Activated naive CD8-positive, alpha-beta T cell treated with anti-CD3 and anti-CD28 coated beads, Interleukin-2, amount 50 U/mL, for 16 hours (primary cell): ENCODE data around the gene SLC35F3.
"Not testable (repeated sequence)": the region's sequence is repeated elsewhere in the genome, so short reads cannot be mapped to it uniquely, and the experiment has no call there.

Experiments
- DNase-seq: peaks from one replicate; pipeline ENCODE4 v3.0.0-alpha.2; 2020; ENCODE audit warnings: low read depth, low spot score

The SLC35F3 gene

DNA sequence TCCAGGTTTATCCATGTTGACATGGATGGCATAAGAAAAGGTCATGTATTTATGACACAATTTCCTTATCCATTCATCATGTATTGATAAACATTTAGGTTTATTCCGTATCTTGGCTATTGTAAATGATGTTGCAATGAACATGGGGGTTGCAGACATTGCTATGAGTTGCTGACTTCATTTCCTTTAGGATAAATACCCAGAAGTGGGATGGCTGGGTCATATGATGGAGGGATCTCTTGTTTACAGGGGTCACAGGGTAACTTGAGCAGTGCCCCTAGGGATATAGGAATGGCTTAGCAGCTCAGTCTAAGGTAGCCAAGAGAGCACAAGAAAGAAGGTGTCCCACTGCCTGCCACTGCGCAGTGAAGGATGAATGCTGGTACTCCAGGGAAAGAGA, 239.2 kb downstream of the SLC35F3 start:
- DNase-seq, result no peak

DNA sequence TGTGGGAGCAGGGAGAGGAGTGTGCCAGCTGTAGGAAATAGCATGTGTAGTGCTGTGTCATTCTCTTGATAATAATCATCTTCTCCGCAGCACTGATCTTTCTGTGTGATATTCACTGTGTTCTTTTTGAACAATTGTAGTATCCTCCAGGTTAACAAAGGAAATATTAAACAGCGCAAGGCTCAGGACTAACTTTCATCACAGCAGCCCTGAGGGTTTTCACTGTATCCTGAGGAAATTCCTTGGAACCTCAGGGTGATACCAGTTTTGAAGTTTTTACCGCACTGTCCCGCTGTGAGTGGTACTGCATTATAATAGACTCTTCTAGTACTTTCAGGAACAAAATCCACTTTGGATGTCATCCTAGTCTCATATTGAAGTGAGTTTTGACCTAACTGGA, 240.4 kb downstream of the SLC35F3 start:
- DNase-seq, result no peak

DNA sequence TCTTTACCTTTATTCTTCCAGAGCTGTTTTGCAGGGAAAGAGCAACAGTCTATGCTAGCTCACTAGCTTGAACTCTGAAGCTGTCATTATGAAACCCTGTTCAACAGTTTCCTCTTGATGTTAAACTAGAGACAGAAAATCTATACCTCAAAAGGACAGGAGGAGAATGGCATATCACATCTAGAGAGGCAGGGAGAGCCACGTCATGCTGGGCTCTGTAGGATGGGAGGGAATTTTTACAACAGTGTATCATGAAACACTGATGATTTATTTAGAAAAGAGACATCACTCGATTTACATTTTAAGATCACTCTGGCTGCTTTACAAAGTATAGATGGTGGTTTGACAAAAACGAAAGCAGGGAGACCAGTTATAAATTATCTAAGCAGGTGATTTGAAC, 243.9 kb downstream of the SLC35F3 start:
- no peak for DNase-seq

DNA sequence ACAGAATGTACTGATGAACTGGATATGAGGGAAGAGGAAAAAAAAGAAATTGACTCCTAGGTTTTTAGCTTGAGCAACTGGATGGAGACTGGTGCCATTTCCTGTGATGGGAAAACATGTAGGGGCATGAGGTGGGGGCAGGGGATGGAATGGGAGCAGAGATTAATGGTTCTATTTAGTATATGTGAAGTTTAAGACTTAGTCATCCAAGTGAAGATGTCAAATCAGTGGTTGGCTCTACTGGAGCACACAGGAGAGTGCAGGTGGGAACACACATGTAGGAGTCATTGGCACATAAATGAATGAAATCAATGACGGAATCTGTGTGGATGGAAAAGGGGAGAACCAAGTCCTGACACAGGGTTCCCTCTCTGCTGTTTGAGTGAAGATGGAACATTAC, 244.3 kb downstream of the SLC35F3 start:
- DNase-seq, result no peak

DNA sequence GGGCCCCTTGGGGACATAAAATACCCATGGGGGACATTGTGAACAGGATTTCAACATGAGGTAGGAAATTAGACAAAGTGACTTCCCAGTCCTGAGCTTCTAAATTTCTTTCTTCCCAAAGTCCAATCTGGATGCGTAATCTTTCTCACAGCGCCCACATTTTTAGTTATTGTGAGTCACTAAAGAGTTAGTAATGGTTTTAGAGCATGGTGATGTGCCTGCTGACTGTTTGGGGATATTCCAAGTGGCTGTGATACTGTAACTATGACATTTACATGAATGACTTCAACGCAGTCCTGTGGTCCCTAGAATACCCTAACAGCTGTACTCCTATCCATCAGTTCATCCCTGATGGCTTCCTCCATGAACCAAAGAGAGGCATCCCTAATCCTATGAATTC, 244.7 kb downstream of the SLC35F3 start:
- DNase-seq, result no peak

DNA sequence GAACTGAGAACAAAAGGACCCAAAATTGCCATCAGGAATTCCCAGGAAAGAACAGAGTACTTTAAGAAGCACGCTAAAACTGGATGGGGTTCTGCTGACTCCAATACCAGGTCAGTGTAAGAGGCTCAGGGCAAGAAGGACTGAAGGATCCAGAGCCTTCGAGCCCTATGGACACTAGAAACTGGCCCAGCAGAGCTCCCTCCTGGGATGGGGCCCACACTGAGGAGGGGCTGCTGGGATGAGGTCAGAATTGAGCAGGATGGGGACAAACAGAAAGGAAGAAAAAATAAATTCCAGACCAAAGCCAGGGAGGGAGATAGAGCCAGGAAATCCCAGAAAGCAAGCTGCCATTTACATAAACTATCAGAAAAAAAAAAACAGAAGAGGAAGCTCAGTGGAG, 246.4 kb downstream of the SLC35F3 start:
- DNase-seq, result no peak

DNA sequence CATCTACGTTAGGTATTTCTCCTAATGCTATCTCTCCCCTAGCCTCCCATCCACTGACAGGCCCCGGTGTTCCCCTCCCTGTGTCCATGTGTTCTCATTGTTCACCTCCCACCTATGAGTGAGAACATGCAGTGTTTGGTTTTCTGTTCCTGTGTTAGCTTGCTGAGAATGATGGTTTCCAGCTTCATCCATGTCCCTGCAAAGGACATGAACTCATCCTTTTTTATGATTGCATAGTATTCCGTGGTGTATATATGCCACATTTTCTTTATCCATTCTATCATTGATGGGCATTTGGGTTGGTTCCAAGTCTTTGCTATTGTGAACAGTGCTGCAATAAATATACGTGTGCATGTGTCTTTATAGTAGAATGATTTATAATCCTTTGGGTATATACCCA, 247.9 kb downstream of the SLC35F3 start:
- DNase-seq, result not testable (repeated sequence)

DNA sequence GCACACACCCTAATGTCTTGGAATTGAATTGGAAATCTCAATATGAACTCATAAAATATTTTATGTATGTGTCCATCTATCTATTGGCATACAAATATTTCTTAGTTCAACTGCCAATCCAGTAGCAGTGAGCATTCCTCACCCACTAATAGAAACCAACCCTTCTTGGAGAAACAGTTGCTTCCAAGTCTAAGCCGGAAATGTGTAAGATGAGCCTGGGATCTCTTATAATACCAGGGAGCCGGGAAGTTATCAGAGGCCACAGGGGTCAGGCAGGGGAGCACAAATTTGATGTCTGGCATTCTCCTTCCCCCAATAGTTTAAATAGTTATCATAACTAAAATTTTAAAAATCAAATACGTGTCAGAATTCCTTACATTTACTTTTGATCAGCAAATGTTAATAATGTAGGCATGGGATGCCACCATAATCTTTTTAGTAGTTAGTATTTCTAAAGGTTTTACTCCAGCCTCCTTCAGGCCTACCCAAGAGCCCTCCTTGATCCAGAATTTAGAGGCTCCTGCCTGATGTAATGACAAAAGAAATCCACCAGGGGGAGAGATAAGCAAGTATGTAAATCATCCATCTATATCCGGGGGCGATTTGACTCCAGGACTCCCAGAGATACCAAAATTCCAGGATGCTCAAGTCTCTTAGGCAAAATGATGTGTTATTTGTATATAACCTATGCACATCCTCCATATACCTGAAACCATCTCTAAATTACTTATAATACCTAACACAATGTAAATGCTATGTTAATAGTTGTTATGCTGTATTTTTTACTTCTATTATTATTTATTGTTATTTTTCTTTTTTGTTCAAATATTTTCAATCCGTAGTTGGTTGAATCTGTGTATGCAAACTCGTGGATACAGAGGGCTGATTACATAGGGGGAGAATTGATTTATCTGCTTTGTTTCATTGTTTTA, 250.1 kb downstream of the SLC35F3 start:
- DNase-seq, result no peak

DNA sequence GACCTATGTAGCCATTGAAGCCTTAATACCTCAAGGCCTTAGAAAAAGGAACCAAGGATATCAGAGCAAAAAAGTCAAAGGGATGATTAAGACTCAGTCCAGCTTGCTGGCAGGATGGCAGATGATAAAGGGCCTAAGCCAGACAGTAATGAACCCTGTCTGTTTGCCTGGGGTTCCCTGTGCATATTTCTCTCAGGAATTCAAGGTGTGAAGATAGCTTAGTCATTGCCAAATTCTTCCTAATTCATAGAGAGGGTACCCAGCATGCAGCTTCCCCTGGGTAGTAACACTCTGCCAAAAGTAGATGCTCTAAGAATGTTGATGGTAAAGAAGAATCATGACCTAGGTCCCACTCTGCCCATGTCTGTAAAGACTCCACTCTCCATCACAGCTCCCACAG, 258.2 kb downstream of the SLC35F3 start:
- DNase-seq, result no peak

DNA sequence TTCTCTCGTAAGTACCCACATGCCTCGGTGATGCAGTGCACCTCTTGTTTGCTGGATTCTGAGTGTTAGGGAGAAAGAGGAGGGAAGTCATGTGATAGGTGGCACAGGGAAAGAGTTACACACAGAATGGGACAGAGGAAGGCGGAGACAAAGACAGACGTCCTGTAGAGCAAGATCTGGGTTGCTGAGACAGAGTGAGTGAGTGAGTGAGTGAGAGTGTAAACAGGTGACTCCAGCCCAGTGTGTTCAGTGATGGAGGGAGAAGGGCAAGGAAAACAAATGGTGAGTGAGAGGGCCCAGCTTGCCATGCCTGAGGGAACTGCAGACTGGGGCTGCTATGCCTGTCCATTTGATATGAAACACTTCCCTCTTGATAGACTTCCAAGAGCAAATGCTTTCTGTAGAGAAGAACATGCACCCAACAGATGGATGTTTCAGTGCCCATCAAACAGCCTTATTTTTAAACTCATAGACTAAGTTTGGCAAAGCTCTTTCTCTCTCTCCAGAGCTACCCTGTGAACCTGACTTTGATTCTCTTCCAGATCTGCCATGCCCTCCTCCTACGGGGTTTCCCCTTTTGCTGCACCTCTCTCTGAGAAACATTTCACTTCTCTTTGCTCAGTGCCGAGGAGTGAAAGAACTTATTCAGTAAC, 258.9 kb downstream of the SLC35F3 start:
- no peak for DNase-seq

DNA sequence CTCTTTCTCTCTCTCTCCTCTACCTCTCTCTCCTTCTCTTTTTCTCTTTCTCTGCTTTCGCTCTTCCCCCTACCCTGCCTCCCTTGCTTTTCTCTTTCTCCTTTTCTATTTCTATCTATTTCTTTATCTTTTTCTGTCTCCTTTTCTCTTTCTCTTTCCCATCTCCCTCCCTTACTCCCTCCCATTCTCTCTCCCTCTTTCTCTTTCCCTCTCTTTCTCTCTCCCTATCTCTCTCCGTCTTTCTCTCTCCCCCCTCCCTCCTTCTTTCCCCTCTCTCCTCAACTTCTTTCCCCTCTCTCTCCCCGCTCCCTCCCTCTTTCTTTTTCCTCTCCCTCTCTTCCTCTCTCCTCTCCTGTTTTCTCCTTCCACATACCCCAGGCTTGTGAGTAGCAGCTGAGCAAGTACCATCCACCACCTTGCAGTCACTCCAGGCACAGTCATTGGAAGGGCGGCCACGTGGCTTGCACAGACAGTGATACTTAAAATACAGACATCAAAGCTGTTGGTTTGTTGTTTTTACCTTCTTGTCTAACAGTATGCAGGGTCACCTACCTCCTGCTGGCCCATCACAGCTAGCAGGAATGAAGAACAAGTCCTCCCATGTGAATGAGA, 259.7 kb downstream of the SLC35F3 start:
- no peak for DNase-seq

DNA sequence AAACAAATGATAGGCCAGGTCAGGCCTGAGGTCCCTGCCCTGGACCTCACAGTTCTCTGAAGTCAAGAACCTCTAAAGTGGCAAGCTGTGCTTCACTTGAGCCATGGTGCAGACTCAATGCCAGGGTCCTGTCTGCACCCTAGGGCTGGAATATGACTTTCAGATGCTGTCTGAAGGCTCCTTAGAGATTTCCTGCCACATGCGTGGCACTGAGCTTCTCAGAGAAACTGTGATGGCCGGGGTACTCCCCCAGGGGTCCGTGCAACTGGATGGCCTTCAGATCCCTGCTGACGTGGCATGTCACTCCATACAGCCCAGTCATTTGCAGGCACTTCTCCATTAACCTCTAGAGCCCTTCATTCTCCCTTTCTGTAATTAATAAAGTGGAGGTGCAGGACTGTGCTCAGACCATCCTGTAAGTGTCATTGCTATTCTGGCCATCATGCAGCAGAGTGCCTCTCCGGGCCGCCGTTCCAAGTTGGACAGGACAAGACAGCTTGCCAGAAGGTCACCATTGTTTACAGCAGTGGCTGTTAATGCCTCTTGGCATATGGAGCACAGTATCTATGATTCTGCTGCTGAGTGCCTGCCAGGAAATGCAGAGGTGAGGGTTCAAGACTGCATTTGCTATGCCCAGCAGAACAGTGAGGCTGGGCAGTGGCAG, 263.7 kb downstream of the SLC35F3 start:
- DNase-seq, result no peak

DNA sequence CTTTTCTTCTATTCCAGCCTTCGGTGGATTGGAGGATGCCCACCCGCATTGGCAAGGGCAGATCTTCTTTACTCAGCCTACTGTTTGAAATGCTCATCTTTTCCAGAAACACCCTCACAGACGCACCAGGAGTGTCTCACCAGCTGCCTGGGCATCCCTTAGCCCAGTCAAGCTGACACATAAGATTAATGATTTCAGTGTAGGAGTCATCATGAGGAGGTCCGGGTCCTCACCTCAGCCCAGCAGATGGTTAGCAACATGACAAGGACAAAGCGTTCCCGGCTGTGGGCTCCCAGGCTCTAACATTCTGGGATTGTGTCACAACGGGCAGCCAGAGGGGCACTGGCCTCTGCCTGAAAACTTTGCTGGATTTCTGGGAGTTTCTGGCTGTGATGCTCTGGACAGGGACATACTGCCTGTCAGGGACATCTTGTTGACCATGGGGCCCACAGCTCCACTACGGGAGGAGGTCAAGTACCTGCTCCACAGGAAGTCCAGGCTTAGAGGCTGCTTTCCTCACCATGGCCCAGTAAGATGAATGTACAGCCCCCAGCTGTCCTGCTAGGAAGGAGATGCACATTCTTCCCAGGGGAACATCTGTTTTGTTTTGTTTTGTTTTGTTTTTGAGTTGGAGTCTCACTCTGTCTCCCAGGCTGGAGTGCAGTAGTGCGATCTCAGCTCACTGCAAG, 264.8 kb downstream of the SLC35F3 start:
- DNase-seq, result no peak

DNA sequence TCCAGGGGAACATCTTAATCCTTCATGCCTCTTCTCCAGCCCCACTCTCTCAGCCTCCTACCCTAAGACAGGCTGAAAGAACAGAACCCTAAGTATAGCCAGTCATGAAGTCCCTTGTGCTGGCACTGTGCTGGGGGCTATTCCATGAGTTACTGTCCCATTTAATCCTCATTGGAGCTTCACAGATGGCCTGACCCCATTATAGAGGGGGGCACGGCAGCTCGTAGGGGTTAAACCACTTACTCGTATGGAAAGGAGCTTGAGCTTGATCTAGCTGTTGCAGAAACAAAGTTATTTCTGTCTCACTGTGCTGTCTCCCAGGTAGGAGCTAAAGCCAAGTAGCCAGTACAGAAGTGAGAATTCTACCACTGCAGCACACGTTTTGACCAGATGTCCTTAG, 265.6 kb downstream of the SLC35F3 start:
- DNase-seq, result no peak

DNA sequence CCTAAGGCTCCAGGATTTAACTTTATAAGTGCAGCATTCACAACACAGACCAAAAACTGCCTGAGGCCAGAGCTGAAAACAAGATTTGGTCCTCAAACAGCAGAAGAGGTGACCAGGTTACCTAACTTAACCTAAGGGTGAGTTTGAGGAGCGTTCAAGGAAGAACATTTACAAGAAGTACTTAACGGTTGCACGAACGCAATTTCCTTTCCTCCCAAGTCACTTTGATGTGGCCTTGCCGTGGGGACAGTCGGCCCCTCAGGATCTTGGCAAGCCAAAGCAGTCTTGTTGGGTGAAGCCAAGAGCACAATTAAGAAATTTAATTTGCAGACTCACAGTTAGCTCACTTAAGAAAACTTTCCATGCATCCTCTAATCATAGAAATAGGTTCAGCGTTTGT, 266.1 kb downstream of the SLC35F3 start:
- no peak for DNase-seq

DNA sequence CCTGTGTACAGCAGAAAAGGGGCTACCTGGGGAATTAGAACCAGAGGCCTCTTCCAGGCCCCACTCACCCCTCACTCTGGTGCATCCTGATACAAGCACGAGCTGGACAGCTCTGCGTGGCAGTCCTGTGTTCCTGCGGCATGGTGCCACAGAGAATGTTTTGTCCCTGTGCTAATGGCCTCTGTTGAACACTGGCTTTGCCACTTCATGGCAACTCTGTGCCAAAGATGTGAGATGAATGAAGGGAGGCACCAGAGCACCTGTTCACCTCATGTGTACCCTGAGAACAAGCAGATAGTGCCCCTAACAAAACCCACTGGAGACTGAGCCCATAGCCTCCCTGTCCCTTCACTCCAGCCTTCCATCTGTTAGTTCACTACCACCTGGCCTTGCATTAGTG, 269.5 kb downstream of the SLC35F3 start:
- no peak for DNase-seq

DNA sequence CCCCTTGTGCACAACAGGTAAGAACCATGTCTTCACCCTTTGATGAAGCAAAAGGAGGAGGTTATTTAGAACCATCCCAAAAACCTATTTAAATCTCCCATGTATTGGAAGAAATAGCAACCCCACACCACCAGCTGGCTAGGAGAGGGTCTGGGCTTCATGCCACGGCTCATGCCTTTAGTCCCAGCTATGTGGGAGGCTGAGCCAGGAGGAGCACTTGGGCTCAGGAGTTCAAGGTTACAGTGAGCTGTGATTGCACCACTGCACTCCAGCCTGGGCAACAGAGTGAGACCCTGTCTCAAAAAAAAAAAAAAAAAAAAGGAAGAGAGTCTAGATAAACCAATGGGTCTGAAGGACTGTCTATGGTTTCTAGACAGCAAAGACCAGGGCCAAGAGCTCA, 270.9 kb downstream of the SLC35F3 start:
- DNase-seq, result no peak

DNA sequence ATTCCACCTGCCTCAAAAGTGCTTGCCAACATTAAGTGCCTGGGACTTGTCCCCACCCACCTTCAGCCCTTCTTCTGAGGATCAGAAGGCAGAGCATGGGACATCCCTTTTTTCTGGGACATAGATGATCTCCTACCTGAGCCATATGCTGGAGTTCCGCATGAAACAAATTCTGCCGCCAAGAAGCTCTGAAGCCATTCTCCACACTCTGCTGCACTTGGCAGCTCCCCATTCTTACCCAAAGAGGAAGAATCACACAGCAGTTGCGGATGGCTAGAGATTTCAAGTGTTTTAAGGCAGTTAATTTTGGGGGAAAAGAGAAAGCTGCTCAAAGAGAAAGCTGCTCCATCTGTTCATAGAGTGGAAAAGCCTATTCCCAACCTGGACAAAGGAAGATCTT, 271.5 kb downstream of the SLC35F3 start:
- no peak for DNase-seq

DNA sequence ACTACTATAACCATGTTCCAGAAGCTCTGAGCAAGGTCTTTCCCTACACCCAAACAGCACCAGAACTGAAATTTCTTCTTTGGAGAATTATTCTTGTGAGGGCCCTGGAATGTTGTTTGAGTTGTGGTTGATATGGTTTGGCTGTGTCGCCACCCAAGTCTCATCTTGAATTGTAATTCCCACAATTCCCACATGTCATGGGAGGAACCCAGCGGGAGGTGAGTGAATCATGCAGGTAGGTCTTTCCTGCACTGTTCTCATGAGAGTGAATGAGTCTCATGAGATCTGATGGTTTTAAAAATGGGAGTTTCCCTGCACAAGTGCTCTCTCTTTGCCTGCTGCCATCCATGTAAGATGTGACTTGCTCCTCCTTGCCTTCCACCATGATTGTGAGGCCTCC, 272.4 kb downstream of the SLC35F3 start:
- DNase-seq, result not testable (repeated sequence)

DNA sequence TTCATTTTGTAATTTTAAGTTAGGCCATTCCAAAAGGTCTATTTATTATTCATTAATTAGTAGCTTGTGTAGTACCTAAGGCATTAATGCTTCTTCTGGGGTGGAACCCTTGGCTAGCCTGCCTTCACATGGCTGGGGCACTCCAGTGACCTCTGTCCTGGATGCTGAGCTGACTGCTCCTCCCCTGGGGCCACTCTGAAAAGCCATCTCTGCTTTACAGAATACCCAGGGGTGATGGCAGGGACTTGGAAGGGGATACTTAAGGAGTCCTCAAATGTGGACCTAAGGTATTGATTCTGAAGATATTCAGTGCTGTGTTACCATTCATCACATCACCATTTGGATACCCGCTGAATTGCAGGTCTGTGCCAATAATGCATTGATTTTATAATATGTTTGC, 281.0 kb downstream of the SLC35F3 start:
- DNase-seq, result no peak

DNA sequence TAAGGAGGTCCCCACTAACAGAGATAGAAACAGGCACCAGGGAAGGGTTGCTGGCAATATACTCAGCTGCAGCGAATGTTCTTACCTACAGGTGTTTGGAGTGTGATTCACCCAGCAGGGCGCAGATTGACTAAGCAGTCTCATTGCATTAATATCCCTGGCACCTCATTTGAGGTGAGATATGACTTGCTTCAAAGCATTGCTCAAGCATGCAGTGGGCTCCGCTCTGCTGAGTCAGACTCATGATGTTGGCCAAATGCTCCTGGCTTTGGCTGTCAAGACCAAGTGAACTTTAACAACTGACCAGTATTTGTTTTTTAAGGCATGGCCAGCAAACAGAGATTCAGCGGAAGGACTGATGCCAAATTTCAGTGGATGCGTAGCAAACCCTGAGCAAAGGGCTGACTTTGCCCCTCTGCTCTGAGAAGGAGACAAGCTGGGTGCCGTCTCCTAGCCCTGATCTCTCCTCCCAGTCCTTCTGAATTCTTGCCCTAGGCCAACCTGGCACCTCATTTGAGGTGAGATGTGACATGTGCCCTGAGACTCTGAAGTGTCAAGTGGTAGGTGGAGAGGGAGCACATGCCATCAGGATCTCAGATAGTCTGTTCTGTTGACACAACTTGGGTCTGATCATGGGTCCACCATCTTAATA, 281.7 kb downstream of the SLC35F3 start:
- no peak for DNase-seq
